MM.1S (cell line): ENCODE results near the gene ERC2.

Experiments
- CTCF ChIP-seq: fragments of 300-600 bp; sonication (generic); IDR thresholded peaks from 2 replicates; pipeline ENCODE4 v1.5.1; 2016; ENCODE audit warnings: antibody characterized with exemption, low read length, mixed read lengths
- EZH2 ChIP-seq: fragments of 300-600 bp; sonication (generic); optimal IDR thresholded peaks from 2 replicates; pipeline ENCODE3; 2017; ENCODE audit warnings: low read depth, mild to moderate bottlenecking, antibody characterized with exemption, low read length, mixed read lengths
- EZH2phosphoT487 ChIP-seq: fragments of 300-600 bp; sonication (generic); IDR thresholded peaks from 2 replicates; pipeline ENCODE4 v1.6.1; 2018; ENCODE audit warnings: antibody characterized with exemption, low read length

- TF ChIP-seq CTCF (no peak), EZH2 (no peak), EZH2phosphoT487 (no peak)
Observed at GRCh38 chr3:55622116-55622515, 846.2 kb downstream of the ERC2 start.
